Measurements from ENCODE around the gene BCL2A1. TPM values are rescaled to one million over a fixed set of nuclear protein-coding genes. Genes with fewer than 3 reads are reported as not detected.
A peak's percentile ranks its signal among the peaks of the same experiment; 100 is the strongest.

The BCL2A1 gene
- total RNA-seq, 4 donors from 2014 or later, result 0.83 to 4.7 (median 2.0) TPM; not detected in 1

GRCh38 chr15:79923079-79923514, 47.9 kb downstream of the BCL2A1 start:
- Histone ChIP-seq H3K4me1 (peaks cover 4 to 8% of the 10 kb centered on the region in 2 donors), H3K4me3 (replicated peaks in 1 of 3) (peak overlapping the region; percentile 90 to 99 (median 95)), H3K9me3 (no peaks in the 10 kb centered on the region), H3K27ac (peak overlapping the region; percentile 75 to 95 (median 94)), H3K27me3 (no peaks in the 10 kb centered on the region), H3K36me3 (peaks cover 0 to 6% of the 10 kb centered on the region in 2 donors)
- intact Hi-C loops (cut with DNase I), result loop anchor here (10.0 kb wide), 1 partner anchor 232 kb away; the partner anchor contains the start of gene FAH
- 0 to 1% methylated on average over 17 of the region's 51 CpGs for WGBS, 2 donors
- DNase-seq, result peak; percentile 74 to 76
- TF ChIP-seq POLR2A (IDR thresholded peaks at IDR 0.05), result no peak
- no peak for TF ChIP-seq CTCF (IDR thresholded peaks at IDR 0.05)

- peaks cover 4 to 8% of the 10 kb centered on the region in 2 donors for H3K4me1 ChIP-seq
- WGBS, 2 donors, result 14 to 18% methylated on average over 15 to 17 of the region's 17 CpGs
- no peaks in the 10 kb centered on the region for H3K27me3 ChIP-seq
- H3K27ac ChIP-seq, result peak overlapping the region; percentile 75 to 95 (median 94)
- no peaks in the 10 kb centered on the region for H3K9me3 ChIP-seq
- TF ChIP-seq CTCF (IDR thresholded peaks at IDR 0.05) (no peak), POLR2A (IDR thresholded peaks at IDR 0.05) (no peak)
- intact Hi-C loops (cut with DNase I), result loop anchor here (10.0 kb wide), 1 partner anchor 232 kb away; the partner anchor contains the start of gene FAH
- no peak for DNase-seq
- peaks cover 0 to 6% of the 10 kb centered on the region in 2 donors for H3K36me3 ChIP-seq
- peak overlapping the region; percentile 90 to 99 (median 95) for H3K4me3 ChIP-seq (replicated peaks in 1 of 3)
Measured at GRCh38 chr15:79922512-79923078, 48.4 kb downstream of the BCL2A1 start.

GRCh38 chr15:79919749-79920511, 51.1 kb downstream of the BCL2A1 start:
- no peak overlapping the region for H3K4me3 ChIP-seq (replicated peaks in 1 of 3)
- DNase-seq, result no peak
- intact Hi-C loops (cut with DNase I), result loop anchor here (10.0 kb wide), 1 partner anchor 235 kb away; the partner anchor contains the start of gene FAH
- peaks cover 0 to 6% of the 10 kb centered on the region in 2 donors for H3K36me3 ChIP-seq
- TF ChIP-seq POLR2A (IDR thresholded peaks at IDR 0.05) (no peak), CTCF (IDR thresholded peaks at IDR 0.05) (no peak)
- H3K4me1 ChIP-seq, result peaks cover 4 to 8% of the 10 kb centered on the region in 2 donors
- H3K9me3 ChIP-seq, result no peaks in the 10 kb centered on the region
- 92 to 97% methylated on average over 12 of the region's 12 CpGs for WGBS, 2 donors
- H3K27ac ChIP-seq, result no peak overlapping the region
- H3K27me3 ChIP-seq, result no peaks in the 10 kb centered on the region

- intact Hi-C loops (cut with DNase I), result no loop called here
- Histone ChIP-seq H3K4me3 (replicated peaks in 1 of 3) (no peak overlapping the region), H3K4me1 (peaks cover 1 to 5% of the 10 kb centered on the region in 2 donors), H3K9me3 (no peaks in the 10 kb centered on the region), H3K27me3 (no peaks in the 10 kb centered on the region), H3K27ac (no peak overlapping the region), H3K36me3 (peaks cover 0 to 6% of the 10 kb centered on the region in 2 donors)
- TF ChIP-seq POLR2A (IDR thresholded peaks at IDR 0.05), result no peak
- TF ChIP-seq CTCF (IDR thresholded peaks at IDR 0.05), result no peak
- whole genome bisulfite sequencing, 2 donors, result 94 to 96% methylated on average over 26 of the region's 27 CpGs
- no peak for DNase-seq
Measured at GRCh38 chr15:79919090-79919748, 51.8 kb downstream of the BCL2A1 start.
